ENCODE data around the gene PPP1CB.
"Not testable (repeated sequence)": the region's sequence is repeated elsewhere in the genome, so short reads cannot be mapped to it uniquely, and the experiment has no call there.

The PPP1CB gene

GRCh38 chr2:28780496-28780895 is 28.9 kb downstream of the PPP1CB start:
- DNase-seq: peak; percentile 5

GRCh38 chr2:28782423-28782822 is 30.8 kb downstream of the PPP1CB start:
- no peak for DNase-seq

GRCh38 chr2:28784570-28784969 is 32.9 kb downstream of the PPP1CB start:
- not testable (repeated sequence) for DNase-seq

DNA sequence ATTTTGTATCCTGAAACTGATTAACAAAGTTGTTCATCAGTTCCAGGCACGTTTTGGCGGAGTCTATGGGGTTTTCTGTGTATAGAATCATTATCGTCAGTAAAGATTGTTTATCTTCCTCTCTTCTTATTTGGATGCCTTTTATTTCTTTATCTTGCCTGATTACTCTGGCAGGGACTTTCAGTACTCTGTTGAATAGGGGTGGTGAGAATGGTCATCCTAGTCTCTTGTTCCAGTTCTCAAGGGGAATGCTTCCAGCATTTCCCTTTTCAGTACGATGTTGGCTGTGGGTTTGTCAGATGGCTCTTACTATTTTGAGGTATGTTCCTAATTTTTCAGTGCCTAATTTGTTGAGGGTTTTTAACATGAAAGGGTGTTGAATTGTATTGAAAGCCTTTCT is 45.0 kb downstream of the PPP1CB start:
- DNase-seq: no peak

GRCh38 chr2:28801726-28802125 is 50.1 kb downstream of the PPP1CB start:
- DNase-seq: no peak

DNA sequence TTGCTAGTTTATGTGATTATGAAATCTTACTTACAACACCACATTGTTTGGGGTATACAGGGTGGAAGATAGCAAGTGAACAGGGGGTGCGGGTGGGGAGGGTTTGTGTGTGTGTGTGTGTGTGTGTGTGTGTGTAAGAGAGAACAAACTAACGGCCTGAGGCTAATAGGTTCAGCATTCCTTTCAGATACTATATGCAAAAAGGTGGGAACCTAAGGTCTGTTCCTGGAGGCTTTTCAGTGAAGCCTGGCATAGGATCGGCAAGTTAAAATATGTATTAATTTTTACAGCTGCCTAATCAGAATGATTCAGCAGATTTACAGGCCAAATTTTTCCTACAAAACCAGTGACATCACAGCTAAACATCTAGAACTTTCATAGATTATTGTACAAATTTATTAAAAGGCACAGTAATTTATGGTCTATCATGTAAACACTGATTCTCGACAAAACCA is 51.4 kb downstream of the PPP1CB start:
- no peak for DNase-seq

DNA sequence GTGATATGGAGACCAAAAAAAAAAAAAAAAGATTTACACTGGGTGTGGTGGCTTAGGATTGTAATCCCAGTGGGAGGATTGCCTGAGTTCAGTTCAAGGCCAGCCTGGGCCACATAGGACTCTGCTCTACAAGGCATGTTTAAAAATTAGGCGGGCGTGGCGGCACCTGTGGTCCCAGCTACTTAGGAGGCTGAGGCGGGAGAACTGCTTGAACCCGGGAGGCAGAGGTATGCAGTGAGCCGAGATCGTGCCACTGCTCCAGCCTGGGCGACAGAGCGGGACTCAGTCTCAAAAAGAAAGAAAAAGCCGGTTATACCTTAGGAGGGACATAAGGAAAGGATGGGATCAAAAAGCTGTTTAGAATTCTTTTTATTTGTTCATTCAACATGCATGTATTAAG is 58.3 kb downstream of the PPP1CB start:
- DNase-seq: no peak

DNA sequence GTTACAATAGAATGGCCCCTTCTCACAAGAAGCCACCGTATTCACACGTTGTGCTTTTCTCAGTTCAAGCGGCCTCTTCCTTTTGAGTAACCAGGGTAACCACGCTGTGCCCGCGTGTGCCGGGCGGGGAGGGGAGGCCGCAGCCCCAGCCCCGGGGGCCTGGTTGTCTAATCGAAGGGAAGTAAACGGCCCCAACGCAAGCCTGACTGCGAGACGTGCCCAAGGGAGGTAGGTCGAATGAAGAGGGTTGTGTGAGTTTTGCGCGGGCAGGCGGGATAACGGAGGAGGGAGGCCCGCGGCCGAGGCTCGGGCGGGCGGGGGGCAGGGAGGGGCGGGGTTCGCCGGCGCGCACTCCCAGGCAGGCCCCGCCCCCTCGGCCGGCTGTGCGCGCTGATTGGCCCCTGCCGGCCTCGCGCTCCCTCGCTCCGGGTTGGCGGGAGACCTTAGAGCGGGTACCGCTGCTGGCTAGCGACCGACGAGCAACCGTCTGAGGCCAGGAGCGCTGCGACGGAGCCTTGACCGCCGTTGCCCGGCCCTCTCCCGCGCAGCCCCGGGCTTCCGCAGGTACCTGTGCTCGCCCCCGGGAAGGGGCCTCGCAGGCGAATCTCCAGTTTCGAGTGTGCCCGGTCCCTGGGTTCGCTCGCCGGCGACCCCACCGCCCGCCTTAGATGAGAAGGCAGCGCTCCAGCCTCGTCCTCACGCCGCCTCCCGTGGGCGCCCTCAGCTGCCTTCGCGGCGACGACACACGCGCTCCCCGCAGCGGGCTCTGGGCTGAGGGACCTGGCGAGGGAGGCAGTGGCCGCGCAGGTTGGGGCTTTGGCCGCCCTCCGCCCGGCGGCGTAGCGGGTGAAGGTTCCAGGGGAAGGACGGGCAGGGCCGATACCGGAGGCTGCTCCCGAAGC is 59.0 kb downstream of the PPP1CB start, which contains the start of gene SPDYA:
Gene SPDYA, plus strand, starts transcription at position 451 of the 902 bp plus-strand sequence. CDS start 5,181 bp downstream, outside the sequence.
- DNase-seq: peak; percentile 88

- DNase-seq: peak; percentile 26
Observed at GRCh38 chr2:28818053-28818452, 66.4 kb downstream of the PPP1CB start.

GRCh38 chr2:28821295-28821958 is 69.8 kb downstream of the PPP1CB start:
- DNase-seq: peak; percentile 78

GRCh38 chr2:28822036-28822435 is 70.4 kb downstream of the PPP1CB start:
- no peak for DNase-seq

DNA sequence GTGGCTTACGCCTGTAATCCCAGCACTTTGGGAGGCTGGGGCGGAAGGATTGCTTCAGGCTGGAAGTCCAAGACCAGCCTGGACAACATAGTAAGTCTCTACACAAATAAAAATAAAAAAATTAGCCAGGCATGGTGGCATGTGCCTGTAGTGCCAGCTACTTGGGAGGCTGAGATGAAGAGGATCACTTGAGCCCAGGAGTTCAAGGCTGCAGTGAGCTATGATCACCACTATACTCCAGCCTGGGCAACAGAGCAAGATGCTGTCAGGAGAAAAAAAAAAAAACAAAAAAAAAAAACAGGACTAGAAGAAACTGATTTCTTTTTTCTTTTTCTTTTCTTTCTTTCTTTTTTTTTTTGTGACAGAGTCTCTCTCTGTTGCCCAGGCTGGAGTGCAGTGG is 72.6 kb downstream of the PPP1CB start:
- DNase-seq: no peak

DNA sequence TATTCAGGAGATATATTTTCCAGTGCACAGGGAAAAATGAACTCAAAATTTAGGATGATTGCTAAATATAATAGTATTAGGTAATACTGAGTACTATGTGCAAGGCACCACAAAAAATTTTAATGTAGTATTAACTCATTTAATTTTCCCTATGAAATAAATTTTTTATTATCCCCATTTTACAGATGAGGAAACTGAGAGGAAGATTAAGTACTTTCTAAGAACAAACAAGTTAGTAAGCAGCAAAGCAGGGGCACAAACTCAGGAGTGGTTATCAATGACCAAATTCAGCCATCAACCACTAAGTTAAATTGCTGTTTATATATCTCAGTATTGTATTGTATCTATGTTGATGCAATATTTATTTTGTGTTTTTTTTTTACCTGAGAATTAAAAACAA is 73.2 kb downstream of the PPP1CB start:
- no peak for DNase-seq

- peak; percentile 7 for DNase-seq
Observed at GRCh38 chr2:28828382-28828781, 76.8 kb downstream of the PPP1CB start.

GRCh38 chr2:28833740-28834470 is 82.3 kb downstream of the PPP1CB start:
- no peak for DNase-seq

- no peak for DNase-seq
Observed at GRCh38 chr2:28835781-28836180, 84.2 kb downstream of the PPP1CB start.

- DNase-seq: no peak
Observed at GRCh38 chr2:28838971-28839370, 87.3 kb downstream of the PPP1CB start.

DNA sequence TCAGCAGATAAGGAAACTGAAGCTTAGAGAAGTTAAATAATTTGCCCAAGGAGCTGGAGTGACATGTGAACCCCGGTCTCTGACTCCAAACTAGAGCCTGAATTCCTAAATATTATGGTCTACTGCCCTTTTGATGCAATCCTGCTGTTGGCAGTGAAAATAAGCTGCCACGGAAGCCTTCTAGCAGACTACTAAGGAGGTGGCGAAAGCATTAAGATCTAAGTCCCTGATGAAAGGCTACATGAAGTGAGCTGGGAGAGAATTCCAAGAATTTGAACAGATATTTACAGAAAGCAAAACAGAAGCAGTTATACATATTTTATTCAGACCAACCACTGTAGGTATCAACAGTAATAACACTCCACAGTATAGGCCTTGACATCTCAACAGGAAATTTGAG is 90.4 kb downstream of the PPP1CB start:
- DNase-seq: no peak
